ENCODE data around the gene NCKAP5.

The NCKAP5 gene

DNA sequence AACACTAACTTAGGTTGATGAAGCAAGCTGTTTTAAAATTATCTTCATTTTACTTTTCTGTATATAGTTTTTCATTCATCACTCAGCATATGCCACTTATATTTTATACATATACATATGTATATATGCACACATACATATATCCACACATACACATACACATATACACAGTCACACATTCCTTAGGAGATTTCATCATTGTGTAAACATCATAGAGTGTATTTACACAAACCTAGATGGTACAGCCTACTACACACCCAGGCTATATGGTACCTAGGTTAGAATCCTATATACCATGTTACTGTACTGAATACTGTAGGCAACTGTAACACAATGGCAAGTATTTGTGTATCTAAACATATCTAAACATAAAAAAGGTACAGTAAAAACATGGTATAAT lies 602.8 kb downstream of the NCKAP5 start:
- no peak for DNase-seq (ENCODE audit: low read depth in 1 of 2, low spot score in 1 of 2)

DNA sequence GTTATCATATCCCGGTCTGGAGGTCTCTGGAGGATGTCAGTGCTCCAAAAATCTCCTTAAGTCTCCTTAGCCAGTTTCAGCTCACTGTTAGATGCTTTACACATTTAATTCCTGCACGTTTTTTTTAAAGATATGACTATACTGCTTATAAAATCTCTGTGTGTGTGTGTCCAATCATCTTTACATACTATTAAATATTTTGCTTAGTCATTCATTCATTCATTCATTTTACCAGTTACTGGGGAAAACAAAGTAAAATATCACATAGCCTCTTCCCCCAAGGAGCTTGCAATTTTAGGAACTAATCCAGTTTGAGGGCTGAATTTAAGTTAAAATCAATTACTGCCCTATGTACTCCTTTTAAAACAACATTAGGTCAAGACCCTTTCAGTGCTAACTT lies 605.1 kb downstream of the NCKAP5 start:
- DNase-seq (ENCODE audit: low read depth in 1 of 2, low spot score in 1 of 2) = no peak

DNA sequence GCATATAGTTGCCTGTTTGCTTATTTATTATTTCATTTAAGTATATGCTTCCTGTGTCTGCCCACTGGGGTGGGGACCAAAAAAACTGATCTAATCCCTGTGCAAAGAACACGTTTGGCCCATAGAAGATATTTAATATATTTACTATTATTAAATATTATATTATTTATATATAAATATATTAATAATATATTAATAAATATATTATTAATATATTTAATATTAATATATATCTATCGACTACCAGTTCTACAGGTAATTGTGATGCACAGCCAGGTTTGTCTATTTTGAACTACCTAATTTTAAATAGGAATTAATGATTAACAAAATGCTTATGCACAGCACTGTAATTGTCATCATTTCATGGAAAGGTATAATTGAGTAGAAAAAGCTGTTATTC lies 609.4 kb downstream of the NCKAP5 start:
- DNase-seq (ENCODE audit: low read depth in 1 of 2, low spot score in 1 of 2) = no peak

DNA sequence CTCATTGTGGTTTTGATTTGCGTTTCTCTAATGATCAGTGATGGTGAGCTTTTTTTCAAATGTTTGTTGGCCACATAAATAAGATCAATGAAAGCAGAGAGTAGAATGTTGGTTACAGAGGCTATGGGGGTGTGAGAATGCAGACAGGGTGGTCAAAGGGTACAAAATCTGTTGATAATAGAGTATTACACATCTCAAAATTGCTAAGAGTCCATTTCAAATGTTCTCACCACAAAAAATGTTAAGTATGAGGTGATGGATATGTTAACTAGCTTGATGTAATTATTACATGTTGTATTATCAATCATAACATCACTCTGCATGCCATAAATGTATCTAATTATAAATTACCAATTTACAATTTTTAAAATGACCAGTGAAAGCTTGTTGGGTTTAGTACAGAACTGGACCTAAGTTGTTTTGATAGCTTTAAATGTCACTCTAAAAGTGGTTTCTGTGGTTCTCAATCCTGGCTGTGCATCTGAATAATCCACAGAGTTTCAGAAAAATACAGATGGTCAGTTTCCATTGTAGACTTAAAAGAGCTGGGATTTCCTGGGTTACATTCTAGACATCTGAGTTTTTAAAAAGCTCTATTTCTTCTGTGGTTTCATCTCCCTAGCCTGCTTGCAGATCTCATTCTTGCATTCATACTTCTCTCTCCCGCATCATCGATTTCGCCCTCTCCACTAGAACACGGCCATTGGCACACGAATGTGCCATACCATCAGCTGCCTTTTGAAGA lies 612.2 kb downstream of the NCKAP5 start:
- DNase-seq (ENCODE audit: low read depth in 1 of 2, low spot score in 1 of 2) = no peak

DNA sequence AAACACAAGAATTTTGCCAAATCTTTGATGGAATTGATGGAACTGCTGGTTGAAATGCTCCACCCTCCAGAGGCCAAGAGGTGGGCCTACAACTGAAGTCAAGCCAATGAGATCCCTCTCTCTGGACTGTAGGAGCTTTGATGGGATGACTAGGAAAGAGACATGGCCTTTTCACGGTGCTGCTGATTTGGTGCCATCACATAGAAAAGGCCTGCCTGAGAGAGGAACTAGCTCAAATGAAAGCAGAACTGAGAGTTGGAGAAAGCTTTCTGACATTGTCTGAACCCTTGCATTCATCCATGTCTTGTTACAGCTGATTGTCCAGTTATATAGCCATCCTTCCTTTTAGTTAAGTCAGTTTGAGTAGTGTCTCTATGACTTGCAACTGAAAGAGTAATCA lies 614.5 kb downstream of the NCKAP5 start:
- no peak for DNase-seq (ENCODE audit: low read depth in 1 of 2, low spot score in 1 of 2)

DNA sequence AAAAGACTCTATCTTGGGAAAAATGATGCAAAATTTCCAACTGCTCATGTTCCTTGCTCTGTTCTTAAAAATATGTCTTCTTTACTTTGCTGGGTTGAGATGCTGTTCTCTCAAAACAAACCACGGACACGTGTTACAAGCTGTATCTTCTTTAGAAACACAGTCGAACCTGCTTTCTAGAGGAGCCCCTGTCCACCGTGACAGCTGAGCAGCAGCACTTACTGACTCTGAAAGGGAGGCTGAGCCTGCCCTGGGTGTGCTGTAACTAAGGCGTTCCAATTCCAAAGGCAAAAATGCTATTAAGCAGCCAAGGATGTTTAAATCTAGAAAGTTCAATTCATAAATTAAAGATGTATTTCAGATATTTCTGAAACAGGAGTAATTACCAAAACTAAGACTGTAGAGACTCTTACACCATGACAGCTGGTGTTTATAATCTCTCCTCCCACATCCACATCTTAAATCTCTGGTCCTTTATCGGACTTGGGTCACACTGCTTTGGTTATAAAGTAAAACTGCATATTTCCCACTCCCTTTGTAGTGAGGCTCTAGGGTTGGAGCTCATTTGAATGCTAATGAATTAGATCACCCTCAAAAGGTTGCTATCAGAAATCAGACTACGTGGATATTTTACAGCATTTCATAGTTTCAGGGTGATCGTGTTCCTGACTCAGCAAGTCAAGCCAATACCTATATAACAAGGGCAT lies 617.1 kb downstream of the NCKAP5 start:
- DNase-seq (ENCODE audit: low read depth in 1 of 2, low spot score in 1 of 2) = no peak

DNA sequence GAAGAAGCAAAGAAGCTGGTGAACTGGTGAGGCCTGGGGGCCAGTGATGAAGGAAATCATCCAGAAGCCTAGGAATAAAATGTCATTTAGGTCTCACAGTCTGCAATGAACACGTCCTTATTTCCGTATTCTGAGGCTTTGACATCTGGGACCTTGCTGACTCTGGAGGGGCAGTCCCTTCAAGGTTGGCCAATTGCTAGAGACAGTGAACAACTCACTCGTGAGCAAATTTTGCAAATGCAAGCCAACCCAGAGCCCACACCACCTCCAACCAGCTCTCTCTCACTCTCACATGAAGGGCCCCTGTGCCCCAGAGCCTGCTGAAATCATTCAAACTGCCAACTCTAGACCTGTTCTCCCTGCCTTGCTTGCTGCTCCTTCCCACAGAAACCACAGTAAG lies 619.2 kb downstream of the NCKAP5 start:
- DNase-seq (ENCODE audit: low read depth in 1 of 2, low spot score in 1 of 2) = no peak

DNA sequence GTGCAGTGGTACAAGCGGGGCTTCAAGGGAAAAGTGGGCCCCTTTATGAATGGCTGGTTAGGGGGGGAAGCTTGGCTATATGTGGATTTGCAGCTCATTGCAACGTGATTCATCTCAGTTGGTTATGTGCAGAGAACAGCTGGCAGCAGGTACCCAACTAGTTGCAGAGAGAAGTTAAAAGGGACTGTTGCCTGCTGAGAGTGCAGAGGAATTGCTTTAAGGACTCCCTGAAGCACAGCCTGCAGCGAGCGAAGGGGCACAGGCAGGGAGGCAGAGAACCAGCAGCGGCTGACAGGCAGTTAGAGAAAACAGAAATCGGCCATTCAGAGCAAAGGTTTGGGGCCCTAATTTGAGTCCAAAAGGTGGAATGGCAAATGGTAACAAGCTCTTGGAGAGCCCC lies 620.1 kb downstream of the NCKAP5 start:
- no peak for DNase-seq (ENCODE audit: low read depth in 1 of 2, low spot score in 1 of 2)

DNA sequence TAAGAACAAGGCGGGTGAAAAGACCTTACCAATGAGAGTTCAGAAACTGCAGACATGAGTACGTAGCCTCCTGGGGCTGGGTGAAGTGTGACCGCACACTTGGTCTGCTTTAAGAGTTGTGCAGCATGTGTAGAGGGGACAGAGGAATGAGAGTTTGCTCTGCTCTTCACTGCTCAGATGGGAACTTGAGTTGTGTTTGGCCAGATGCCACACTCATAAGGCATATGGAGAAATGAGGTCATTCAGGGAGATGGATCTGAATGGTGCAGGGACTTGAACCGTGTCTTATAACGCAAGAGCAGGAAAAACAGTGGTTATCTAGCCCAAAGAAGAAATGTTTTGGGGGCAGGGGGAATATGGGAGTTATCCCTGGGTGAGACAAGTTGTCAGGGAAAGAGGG lies 624.4 kb downstream of the NCKAP5 start:
- DNase-seq (ENCODE audit: low read depth in 1 of 2, low spot score in 1 of 2) = no peak

DNA sequence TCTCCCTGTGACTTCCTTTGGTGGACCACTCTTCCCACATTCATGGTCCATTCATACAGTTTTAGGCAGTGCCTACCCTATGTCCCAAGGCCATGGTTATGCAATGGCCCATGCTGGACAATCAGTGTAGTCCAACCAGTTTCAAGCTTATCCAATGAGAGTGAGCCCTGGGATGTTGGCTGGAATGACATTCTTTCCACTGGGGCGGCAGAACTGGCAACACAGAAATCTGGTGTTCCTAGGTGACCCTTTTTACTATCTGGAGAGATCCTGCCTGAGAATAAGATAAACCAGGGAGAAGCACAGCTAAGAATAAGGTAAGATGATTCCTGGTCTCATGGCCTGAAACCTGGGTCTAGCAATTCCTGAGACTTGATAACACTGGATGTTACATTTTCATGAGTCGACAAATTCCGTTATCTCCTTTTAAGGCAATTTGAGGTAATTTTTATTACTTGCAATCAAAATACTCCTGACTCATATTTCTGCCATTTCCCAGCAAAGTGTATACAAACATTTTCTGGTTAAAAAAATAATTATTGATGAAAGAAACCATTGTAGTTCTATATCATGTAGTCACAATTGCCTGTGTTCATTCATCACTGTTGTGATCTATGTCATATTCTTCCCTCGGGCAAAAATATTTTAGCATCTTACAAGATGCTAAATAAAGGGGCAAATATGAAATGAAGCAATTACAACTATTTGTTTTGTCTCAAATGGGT lies 626.8 kb downstream of the NCKAP5 start:
- no peak for DNase-seq (ENCODE audit: low read depth in 1 of 2, low spot score in 1 of 2)

DNA sequence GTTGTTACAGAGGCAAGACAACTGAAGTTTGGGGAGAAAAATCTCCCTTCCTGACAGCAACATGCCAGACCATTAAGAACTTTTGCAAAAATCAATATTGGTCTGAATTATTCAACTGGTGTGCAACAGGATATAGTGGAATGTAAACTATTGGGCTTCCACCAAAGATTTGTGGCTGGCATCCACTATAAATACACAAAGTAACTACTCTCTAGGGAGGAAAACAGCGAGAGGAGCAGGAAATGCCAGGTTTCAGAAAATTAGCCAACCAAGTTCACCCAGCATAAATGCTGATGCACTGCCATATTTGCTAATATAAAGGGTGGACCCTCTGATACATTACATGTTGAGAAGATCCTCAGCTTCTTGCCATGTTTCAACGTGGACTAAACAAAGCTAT lies 630.6 kb downstream of the NCKAP5 start:
- no peak for DNase-seq (ENCODE audit: low read depth in 1 of 2, low spot score in 1 of 2)

DNA sequence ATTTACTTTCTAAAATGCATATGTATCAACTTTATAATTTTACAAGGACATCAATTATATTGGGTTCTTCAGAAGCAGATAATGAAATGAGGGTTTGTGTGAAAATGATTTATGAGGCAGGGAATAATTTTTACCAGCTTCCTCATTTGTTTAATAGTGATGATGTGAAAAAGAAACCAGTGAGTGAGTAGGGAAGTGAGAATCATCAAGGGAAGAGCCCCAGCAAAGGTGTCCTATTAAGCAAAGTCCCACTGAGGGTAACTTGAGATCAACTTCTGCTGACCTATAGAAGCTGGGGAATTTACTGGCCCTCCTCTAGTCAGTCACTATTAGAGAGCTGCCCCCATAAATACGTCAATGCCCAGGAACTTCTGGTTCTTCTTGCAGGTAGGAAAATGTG lies 631.5 kb downstream of the NCKAP5 start:
- no peak for DNase-seq (ENCODE audit: low read depth in 1 of 2, low spot score in 1 of 2)

DNA sequence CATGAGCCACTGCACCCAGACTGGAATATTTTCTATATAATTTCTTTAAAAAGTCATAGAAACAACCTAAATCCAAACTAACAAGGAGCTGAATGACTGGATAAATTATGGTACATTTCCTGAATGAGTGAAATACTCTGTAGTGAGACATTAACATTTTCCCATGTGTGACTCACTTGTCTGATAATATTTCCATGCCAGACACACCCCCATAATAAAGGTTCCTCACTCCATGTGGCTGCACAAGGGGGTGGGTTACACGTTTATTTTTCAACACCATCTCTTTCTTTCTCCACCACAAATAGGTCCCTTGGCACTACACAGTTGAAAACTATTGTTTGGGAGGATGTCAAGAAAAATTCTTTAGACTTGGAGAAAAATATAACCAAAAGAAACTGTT lies 632.0 kb downstream of the NCKAP5 start:
- no peak for DNase-seq (ENCODE audit: low read depth in 1 of 2, low spot score in 1 of 2)

DNA sequence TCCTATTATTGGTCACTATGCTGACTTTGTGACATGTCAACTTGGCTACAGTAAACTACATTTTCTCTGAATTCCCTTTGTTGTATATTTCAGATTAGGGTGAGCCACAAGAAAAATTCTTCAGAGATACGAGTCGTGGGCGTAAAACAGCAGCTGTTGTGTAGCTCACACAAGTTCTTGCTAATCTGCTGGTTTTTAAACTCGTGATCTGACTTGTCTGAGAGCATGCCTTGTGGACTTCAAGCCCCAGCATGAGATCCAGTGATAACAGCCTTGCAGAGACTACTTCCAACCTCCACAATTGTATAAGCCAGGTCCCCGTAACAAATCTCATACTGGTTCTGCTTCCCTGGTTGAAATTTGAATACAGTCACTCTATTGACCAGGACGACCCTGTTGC lies 638.5 kb downstream of the NCKAP5 start:
- DNase-seq (ENCODE audit: low read depth in 1 of 2, low spot score in 1 of 2) = no peak

DNA sequence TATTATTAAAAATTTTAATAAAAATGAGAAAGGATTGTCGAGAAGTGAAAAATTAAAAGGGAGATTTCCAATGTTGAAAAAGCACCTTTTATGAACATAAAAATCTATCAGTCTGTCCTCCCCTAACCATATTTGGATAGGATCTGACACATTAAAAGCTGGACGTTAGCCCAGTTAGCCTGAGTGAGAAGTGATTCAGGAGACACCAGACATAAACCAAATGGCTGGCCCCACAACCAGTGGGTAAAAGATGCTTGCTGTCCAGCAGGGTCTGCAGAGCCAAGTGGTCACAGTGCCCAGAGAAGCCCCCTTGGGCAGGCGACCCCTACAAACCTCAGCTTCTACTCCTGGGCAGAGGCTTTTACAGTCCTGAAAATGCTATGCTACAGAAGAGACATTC lies 644.5 kb downstream of the NCKAP5 start:
- no peak for DNase-seq (ENCODE audit: low read depth in 1 of 2, low spot score in 1 of 2)

DNA sequence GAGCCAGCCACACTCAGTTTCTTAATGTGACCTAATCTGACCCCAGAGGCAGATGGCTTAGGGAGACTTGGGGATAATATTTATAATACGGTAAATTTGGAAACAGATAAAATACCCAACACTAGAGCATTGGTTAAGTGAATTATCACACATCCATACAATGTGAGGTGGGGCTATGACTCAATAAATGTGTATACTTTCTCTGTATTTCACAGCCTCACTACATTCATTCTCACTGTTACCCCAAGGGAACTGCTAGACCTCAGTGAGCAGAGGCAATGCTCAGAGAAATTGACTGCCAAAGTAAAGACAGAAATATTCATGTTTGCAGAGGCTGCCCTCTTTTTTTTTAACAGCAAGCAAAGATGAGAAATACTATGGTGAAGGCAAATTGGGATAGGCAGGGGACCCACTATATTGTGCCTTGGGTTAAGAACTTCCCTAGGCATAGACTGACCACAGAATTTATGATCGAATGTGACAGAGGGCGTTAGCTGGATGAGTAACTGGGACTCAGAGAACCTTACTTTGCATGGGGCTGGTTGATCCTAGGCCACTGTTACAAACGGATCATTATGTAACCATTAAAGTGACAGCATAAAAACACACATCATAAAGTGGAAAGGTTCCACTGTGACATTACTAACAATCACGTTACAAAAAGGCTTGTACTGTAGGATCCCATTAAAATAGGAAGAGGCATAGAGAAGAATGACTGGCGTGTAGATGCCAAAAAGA lies 652.3 kb downstream of the NCKAP5 start:
- DNase-seq (ENCODE audit: low read depth in 1 of 2, low spot score in 1 of 2) = no peak

DNA sequence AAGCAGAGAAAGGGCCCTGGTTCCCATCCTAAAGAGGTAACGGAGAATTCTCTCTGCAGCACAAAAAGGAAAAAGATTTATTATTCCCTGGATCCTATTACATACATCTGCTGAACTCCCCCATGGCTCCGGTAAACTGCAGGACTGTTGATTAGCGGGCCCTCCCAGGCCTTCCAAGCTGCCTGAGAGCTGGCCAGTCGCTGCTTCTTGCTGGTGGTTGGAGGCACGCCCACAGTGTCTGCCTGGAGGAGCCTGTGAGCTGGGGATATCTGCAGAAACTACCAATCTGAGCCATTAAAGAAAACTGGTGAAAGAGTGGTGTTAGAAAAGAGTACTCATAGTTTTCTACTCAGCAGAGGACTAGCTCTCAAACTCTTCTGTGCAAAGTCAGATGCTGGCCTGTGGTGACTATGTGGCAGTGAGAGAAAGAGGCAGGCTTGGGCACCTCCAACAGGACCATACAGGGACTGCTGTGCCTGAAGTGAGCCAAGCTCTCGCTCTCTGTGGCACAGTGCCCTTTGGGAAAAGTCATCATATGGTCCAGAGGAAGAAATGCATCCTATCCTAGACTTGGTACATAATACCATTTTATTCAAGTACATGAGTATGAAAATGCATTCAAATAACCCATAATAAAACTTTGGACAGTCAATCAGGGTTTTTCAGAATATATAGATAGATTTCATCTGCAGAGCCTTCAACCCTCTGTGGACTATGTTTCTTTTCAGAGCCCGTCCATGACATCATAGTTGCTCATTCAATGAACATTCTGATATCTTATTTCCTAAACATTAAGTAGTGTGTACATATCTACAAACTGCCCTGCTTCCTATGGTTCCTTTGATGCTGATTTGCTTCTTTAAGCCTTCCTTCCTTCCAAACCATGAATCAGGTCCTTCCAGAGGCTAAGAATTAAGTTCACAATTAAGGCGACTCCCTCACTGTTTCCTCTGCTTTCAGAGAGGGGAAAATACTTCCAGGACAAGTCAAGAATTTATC lies 656.2 kb downstream of the NCKAP5 start:
- DNase-seq (ENCODE audit: low read depth in 1 of 2, low spot score in 1 of 2) = no peak

DNA sequence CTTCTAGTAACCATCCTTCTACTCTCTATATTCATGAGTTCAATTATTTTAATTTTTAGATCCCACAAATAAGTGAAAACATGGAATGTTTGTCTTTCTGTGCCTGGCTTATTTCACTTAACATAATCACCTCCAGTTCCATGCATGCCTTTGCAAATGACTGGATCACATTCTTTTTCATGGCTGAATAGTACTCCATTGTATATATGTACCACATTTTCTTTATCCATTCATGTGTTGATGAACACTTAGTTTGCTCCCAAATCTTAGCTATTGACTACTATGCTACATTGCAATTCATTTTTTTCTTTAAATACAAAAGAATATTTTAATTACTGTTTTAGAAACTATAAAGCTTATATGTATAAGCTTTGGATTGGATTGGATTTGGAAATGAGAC lies 657.8 kb downstream of the NCKAP5 start:
- DNase-seq (ENCODE audit: low read depth in 1 of 2, low spot score in 1 of 2) = no peak

DNA sequence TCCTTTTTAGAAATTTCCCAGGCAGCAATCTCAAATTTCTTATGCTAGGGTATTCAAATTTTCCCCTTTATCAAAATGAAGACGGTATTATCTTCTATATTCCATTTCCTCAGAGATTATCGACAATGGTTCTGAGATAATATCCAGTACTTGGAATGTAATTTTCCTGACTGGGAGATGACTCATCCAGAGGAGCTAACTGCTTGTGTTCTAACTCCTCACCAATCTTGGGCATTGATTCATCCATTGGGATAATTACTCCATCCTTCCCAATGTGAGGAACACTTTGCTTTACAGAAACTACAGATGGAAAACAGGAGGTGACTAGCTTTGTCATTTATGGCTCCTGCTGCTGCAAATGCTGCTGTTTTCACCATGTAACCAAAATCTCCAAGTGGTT lies 658.8 kb downstream of the NCKAP5 start:
- DNase-seq (ENCODE audit: low read depth in 1 of 2, low spot score in 1 of 2) = no peak

DNA sequence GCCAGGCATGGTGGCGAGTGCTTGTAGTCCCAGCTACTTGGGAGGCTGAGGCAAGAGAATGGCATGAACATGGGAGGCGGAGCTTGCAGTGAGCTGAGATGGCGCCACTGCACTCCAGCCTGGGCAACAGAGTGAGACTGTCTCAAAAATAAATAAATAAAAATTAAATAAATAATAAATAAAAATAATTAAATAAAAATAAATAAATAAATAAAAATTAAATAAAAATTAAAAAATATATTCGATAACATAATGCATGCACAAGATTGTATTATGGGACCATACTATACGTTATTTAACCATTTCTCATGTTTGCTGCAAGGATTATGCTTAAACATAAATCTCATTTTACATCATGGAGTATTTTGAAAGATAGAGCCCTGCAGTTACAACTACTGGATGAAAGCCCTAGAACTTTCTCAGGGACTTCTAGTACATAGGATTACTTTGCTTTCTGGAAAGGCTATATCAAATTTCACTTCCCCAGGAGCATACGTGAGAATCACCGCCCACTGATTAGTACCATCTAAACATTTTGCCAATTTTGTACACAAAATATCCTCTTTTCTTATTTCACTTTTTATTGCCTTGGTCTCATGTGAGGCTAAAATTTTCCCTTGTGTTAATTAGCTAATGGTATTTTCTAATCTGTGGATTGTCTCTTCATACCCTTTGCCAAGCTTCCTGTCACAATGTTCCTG lies 664.0 kb downstream of the NCKAP5 start:
- no peak for DNase-seq (ENCODE audit: low read depth in 1 of 2, low spot score in 1 of 2)

All from stimulated activated CD4-positive, alpha-beta T cell treated with anti-CD3 and anti-CD28 coated beads, Interleukin-15, amount 100 ng/mL, for 1 hour (primary cell).